GM23338 (cell line): ENCODE results near the gene RCOR3. TPM values are rescaled to one million over a fixed set of nuclear protein-coding genes. Genes with fewer than 3 reads are reported as not detected.
A peak's percentile ranks its signal among the peaks of the same experiment; 100 is the strongest.

Experiments
- ATAC-seq: fragments of 200-7000 bp; cut with Tn5 transposase; 3 replicates; pipeline ENCODE4 v1.9.1; 2020
- DNase-seq: peaks from one replicate; pipeline ENCODE4 v3.0.0-alpha.2; 2015; ENCODE audit warnings: low spot score
- H2AFZ ChIP-seq: fragments of 200-600 bp; sonication (generic); 2 replicates; pipeline ENCODE4 v1.8.0; 2016; ENCODE audit warnings: antibody characterized with exemption, mild to moderate bottlenecking, moderate library complexity
- H3F3A ChIP-seq: fragments of 200-600 bp; sonication (generic); replicated peaks from 2 replicates; pipeline ENCODE4 v1.8.0; 2017; ENCODE audit warnings: antibody characterized with exemption, mixed run types, low read depth
- H3K27ac ChIP-seq: fragments of 200-600 bp; sonication (generic); 2 replicates; pipeline ENCODE4 v1.6.1; 2016; ENCODE audit warnings: low read depth
- H3K27me3 ChIP-seq: fragments of 200-600 bp; sonication (generic); 2 replicates; pipeline ENCODE4 v1.8.0; 2016; ENCODE audit warnings: mild to moderate bottlenecking, mixed run types, moderate library complexity; ENCODE audit not compliant: insufficient read depth
- H3K36me3 ChIP-seq: fragments of 200-600 bp; sonication (generic); 2 replicates; pipeline ENCODE4 v1.8.0; 2016; ENCODE audit warnings: mild to moderate bottlenecking; ENCODE audit not compliant: insufficient read depth
- H3K4me1 ChIP-seq: fragments of 200-600 bp; sonication (generic); 2 replicates; pipeline ENCODE4 v1.8.0; 2016; ENCODE audit warnings: mild to moderate bottlenecking, moderate library complexity; ENCODE audit not compliant: insufficient read depth
- H3K4me2 ChIP-seq: fragments of 200-600 bp; sonication (generic); 2 replicates; pipeline ENCODE4 v1.7.1; 2017; ENCODE audit warnings: mixed run types
- H3K4me3 ChIP-seq: fragments of 200-600 bp; sonication (generic); 2 replicates; pipeline ENCODE4 v1.6.1; 2016; ENCODE audit warnings: mixed run types
- H3K79me2 ChIP-seq: fragments of 200-600 bp; sonication (generic); replicated peaks from 2 replicates; pipeline ENCODE4 v1.8.0; 2017; ENCODE audit warnings: mild to moderate bottlenecking; ENCODE audit not compliant: insufficient read depth
- H3K9me2 ChIP-seq: fragments of 200-600 bp; sonication (generic); 2 replicates; pipeline ENCODE4 v1.8.0; 2017; ENCODE audit not compliant: insufficient read depth
- H4K20me1 ChIP-seq: fragments of 200-600 bp; sonication (generic); replicated peaks from 2 replicates; pipeline ENCODE4 v1.8.0; 2017; ENCODE audit warnings: mild to moderate bottlenecking; ENCODE audit not compliant: insufficient read depth
- H3K27ac Mint-ChIP-seq: 2 replicates; pipeline ENCODE4 v1.8.0; 2020; ENCODE audit warnings: inconsistent platforms, mild to moderate bottlenecking, moderate library complexity, mixed read lengths
- H3K27me3 Mint-ChIP-seq: 3 replicates; pipeline ENCODE4 v1.8.0; 2022; ENCODE audit warnings: low read depth, mild to moderate bottlenecking, moderate library complexity, mixed read lengths, inconsistent platforms; ENCODE audit not compliant: insufficient read depth, poor library complexity
- H3K36me3 Mint-ChIP-seq: 3 replicates; pipeline ENCODE4 v1.8.0; 2021; ENCODE audit warnings: low read depth, mild to moderate bottlenecking, inconsistent platforms, moderate library complexity, mixed read lengths
- H3K4me1 Mint-ChIP-seq: 3 replicates; pipeline ENCODE4 v1.8.0; 2020; ENCODE audit warnings: mild to moderate bottlenecking, inconsistent platforms, mixed read lengths
- H3K4me3 Mint-ChIP-seq: 3 replicates; pipeline ENCODE4 v1.8.0; 2021; ENCODE audit warnings: moderate library complexity, mild to moderate bottlenecking, inconsistent platforms, mixed read lengths
- H3K9me3 Mint-ChIP-seq: 3 replicates; pipeline ENCODE4 v1.8.0; 2020; ENCODE audit warnings: moderate library complexity, mild to moderate bottlenecking, inconsistent platforms, mixed read lengths
- CREB1 ChIP-seq: fragments of 250-450 bp; sonication (Bioruptor Pico); IDR thresholded peaks from 2 replicates; pipeline ENCODE4 v1.5.0; 2020; ENCODE audit warnings: low read depth, mild to moderate bottlenecking, moderate library complexity
- EZH2 ChIP-seq: fragments of 200-600 bp; sonication (generic); IDR thresholded peaks from one replicate; pipeline ENCODE4 v1.8.0; 2017; ENCODE audit warnings: antibody characterized with exemption, mild to moderate bottlenecking, low read depth; ENCODE audit not compliant: unreplicated experiment
- EZH2phosphoT487 ChIP-seq: fragments of 200-600 bp; sonication (generic); IDR thresholded peaks from one replicate; pipeline ENCODE4 v1.8.1; 2018; ENCODE audit warnings: antibody characterized with exemption; ENCODE audit not compliant: unreplicated experiment
- JUNB ChIP-seq: IDR thresholded peaks from one replicate; pipeline ENCODE4 v1.6.1; 2016; ENCODE audit warnings: antibody characterized with exemption; ENCODE audit not compliant: unreplicated experiment
- NANOG ChIP-seq: IDR thresholded peaks from 2 replicates; pipeline ENCODE4 v1.6.1; 2016; ENCODE audit warnings: antibody characterized with exemption, borderline replicate concordance
- POLR2AphosphoS5 ChIP-seq: IDR thresholded peaks from 2 replicates; pipeline ENCODE4 v1.6.1; 2016; ENCODE audit warnings: antibody characterized with exemption, low read depth
- STAT1 ChIP-seq: IDR thresholded peaks from one replicate; pipeline ENCODE4 v1.6.1; 2016; ENCODE audit warnings: antibody characterized with exemption; ENCODE audit not compliant: unreplicated experiment
- ZNF114 ChIP-seq: fragments of 250-450 bp; sonication (Bioruptor Pico); IDR thresholded peaks from 2 replicates; pipeline ENCODE4 v1.5.0; 2020; ENCODE audit warnings: mild to moderate bottlenecking, moderate library complexity
- ZNF331 ChIP-seq: fragments of 250-450 bp; sonication (Bioruptor Pico); IDR thresholded peaks from 2 replicates; pipeline ENCODE4 v1.5.0; 2020; ENCODE audit warnings: low read depth, mild to moderate bottlenecking, moderate library complexity
- polyA plus RNA-seq: library from polyadenylated mRNA; unstranded; fragments of >200 nt; fragmentation: Nextera tagmentation; extraction: Ambion mirVana; gene quantifications from 2 replicates; pipeline ENCODE4 v1.2.1, GENCODE V29; 2016
- total RNA-seq: library from RNA; depleted of rRNA; stranded (reverse); fragments of >200 nt; shearing (Covaris generic); gene quantifications from 2 replicates; pipeline ENCODE4 v1.2.3, GENCODE V29; 2014
- TF ChIP-seq, protein P1 (sequence below), 2 experiments: fragments of 200-600 bp in 1 of 2; sonication (generic) in 1 of 2; conservative IDR thresholded peaks; 2 replicates each; pipeline versions ENCODE4 v1.5.1 to v1.6.1; 2016 to 2017; ENCODE audit warnings: antibody characterized with exemption in 2 of 2, low read depth in 2 of 2, mild to moderate bottlenecking in 2 of 2, moderate library complexity in 1 of 2
- TF ChIP-seq, protein P2 (sequence below): IDR thresholded peaks from one replicate; pipeline ENCODE4 v1.6.1; 2018; ENCODE audit warnings: antibody characterized with exemption; ENCODE audit not compliant: unreplicated experiment

RCOR3 gene
- total and polyA plus RNA-seq, 2 experiments from 2014 or later, result 19.4 to 26.2 TPM

DNA sequence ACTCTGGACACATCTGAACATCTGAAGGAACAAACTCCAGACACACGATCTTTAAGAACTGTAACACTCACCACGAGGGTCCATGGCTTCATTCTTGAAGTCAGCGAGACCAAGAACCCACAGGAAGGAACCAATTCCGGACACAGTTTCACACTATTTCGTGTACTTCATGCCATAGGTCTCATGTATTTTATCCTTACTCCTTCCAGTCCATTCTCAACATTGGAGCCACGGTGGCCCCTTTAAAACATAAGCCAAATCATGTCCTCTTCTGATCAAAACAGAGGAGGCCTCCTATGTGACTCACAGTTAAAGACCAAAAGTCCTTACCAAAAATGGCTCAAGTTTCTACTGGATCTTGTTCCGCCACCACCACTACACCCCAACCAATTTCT, 29.8 kb upstream of the RCOR3 start:
- no peak for TF ChIP-seq POLR2AphosphoS5
- no peaks in the 10 kb centered on the region for H3K36me3 ChIP-seq
- no peak overlapping the region for H3K4me3 Mint-ChIP-seq
- no peaks in the 10 kb centered on the region for H3F3A ChIP-seq
- no peak overlapping the region for H3K4me2 ChIP-seq
- peaks cover 7% of the 10 kb centered on the region; the same call in 1 of the 2 replicates for H3K4me1 ChIP-seq
- H2AFZ ChIP-seq, result 0 out of 2 replicates have a peak overlapping the region, but pooled peaks have one; percentile 14
- H3K27ac Mint-ChIP-seq, result no peak overlapping the region
- no peaks in the 10 kb centered on the region; the same call in 2 of the 3 replicates for H3K9me3 Mint-ChIP-seq
- peaks cover 3% of the 10 kb centered on the region for H3K27me3 Mint-ChIP-seq
- H3K4me3 ChIP-seq, result no peak overlapping the region
- ATAC-seq, result no peak
- no peaks in the 10 kb centered on the region for H3K79me2 ChIP-seq
- H3K9me2 ChIP-seq, result no peaks in the 10 kb centered on the region
- no peaks in the 10 kb centered on the region for H3K27me3 ChIP-seq
- H3K27ac ChIP-seq, result no peak overlapping the region
- no peaks in the 10 kb centered on the region for H4K20me1 ChIP-seq
- H3K4me1 Mint-ChIP-seq, result no peaks in the 10 kb centered on the region; the same call in 1 of the 3 replicates
- no peaks in the 10 kb centered on the region for H3K36me3 Mint-ChIP-seq
- DNase-seq, result no peak

DNA sequence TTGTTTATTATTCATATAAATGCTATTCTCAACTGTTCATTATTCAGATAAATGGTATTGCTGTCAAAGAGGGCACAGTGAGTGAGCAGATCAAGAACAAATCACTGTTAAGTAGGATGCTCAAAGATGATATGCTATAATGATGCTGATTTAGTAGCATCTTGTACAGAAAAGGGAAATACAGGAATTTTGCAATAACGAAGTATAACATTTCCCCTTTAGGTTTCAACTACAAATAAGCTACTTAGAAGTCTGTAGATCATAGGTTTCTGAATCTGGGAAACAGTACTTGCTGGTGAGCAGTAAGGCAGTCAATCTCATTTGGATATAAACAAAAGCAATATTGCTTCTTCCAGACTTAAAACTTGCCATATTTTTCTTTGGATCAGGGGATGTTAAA, 27.3 kb upstream of the RCOR3 start:
- ATAC-seq (no peak), DNase-seq (no peak)
- Mint-ChIP-seq H3K9me3 (no peaks in the 10 kb centered on the region; the same call in 2 of the 3 replicates), H3K27ac (no peak overlapping the region), H3K4me3 (no peak overlapping the region), H3K4me1 (no peaks in the 10 kb centered on the region; the same call in 1 of the 3 replicates), H3K27me3 (peaks cover 3% of the 10 kb centered on the region), H3K36me3 (no peaks in the 10 kb centered on the region)
- no peak overlapping the region for H3K4me2 ChIP-seq
- no peak overlapping the region for H3K27ac ChIP-seq
- H3K79me2 ChIP-seq, result no peaks in the 10 kb centered on the region
- H2AFZ ChIP-seq, result no peak overlapping the region
- no peaks in the 10 kb centered on the region for H3F3A ChIP-seq
- H4K20me1 ChIP-seq, result no peaks in the 10 kb centered on the region
- TF ChIP-seq POLR2AphosphoS5 (no peak), ZNF331 (CRISPR knock-in tag) (no peak), CREB1 (CRISPR knock-in tag) (no peak)
- TF ChIP-seq, protein P1, sequence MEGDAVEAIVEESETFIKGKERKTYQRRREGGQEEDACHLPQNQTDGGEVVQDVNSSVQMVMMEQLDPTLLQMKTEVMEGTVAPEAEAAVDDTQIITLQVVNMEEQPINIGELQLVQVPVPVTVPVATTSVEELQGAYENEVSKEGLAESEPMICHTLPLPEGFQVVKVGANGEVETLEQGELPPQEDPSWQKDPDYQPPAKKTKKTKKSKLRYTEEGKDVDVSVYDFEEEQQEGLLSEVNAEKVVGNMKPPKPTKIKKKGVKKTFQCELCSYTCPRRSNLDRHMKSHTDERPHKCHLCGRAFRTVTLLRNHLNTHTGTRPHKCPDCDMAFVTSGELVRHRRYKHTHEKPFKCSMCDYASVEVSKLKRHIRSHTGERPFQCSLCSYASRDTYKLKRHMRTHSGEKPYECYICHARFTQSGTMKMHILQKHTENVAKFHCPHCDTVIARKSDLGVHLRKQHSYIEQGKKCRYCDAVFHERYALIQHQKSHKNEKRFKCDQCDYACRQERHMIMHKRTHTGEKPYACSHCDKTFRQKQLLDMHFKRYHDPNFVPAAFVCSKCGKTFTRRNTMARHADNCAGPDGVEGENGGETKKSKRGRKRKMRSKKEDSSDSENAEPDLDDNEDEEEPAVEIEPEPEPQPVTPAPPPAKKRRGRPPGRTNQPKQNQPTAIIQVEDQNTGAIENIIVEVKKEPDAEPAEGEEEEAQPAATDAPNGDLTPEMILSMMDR (conservative IDR thresholded peaks at IDR 0.05; ENCODE audit: low read depth in 2 of 2), result no peak
- H3K36me3 ChIP-seq, result no peaks in the 10 kb centered on the region
- H3K4me1 ChIP-seq, result peaks cover 7% of the 10 kb centered on the region; the same call in 1 of the 2 replicates
- H3K27me3 ChIP-seq, result no peaks in the 10 kb centered on the region
- H3K9me2 ChIP-seq, result no peaks in the 10 kb centered on the region
- no peak overlapping the region for H3K4me3 ChIP-seq

DNA sequence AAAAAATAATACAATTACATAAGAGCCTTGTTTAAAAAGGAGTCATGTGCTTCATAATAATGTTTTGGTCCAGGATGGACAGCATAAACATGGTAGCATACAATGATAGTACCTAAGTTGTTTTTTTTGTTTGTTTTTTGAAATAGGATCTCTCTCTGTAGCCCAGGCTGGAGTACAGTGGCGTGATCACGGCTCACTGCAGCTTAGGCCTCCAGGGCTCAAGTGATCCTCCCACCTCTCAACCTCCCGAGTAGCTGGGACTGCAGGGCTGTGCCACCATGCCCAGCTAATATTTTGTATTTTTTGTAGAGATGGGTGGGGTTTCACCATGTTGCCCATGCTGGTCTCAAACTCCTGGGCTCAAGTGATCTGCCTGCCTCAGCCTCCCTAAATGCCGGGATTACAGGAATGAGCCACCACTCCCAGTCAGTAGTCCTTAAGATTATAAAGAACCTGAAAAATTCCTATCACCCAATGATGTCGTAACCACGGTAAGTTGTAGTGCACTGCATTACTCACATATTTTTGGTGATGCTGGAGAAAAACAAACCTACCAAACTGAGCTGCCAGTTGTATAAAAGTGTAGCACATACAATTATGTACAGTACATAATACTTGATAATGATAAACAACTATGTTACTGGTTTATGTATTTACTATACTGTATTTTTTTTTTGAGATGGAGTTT, 22.4 kb upstream of the RCOR3 start:
- DNase-seq, result no peak
- Histone ChIP-seq H3K9me2 (0 out of 2 replicates have a peak, but pooled peaks cover 3% of the 10 kb centered on the region), H2AFZ (0 out of 2 replicates have a peak overlapping the region, but pooled peaks have one; percentile 32), H3K4me3 (no peak overlapping the region), H3K4me1 (peaks cover 4% of the 10 kb centered on the region; the same call in 1 of the 2 replicates), H3K4me2 (no peak overlapping the region), H3K36me3 (no peaks in the 10 kb centered on the region), H3K79me2 (no peaks in the 10 kb centered on the region), H3F3A (no peaks in the 10 kb centered on the region), H3K27ac (no peak overlapping the region), H3K27me3 (no peaks in the 10 kb centered on the region), H4K20me1 (no peaks in the 10 kb centered on the region)
- H3K4me3 Mint-ChIP-seq, result no peak overlapping the region
- H3K27me3 Mint-ChIP-seq, result no peaks in the 10 kb centered on the region
- H3K4me1 Mint-ChIP-seq, result no peaks in the 10 kb centered on the region; the same call in 2 of the 3 replicates
- no peak for ATAC-seq
- no peak overlapping the region for H3K27ac Mint-ChIP-seq
- H3K36me3 Mint-ChIP-seq, result no peaks in the 10 kb centered on the region
- no peaks in the 10 kb centered on the region for H3K9me3 Mint-ChIP-seq
- TF ChIP-seq, protein P2, sequence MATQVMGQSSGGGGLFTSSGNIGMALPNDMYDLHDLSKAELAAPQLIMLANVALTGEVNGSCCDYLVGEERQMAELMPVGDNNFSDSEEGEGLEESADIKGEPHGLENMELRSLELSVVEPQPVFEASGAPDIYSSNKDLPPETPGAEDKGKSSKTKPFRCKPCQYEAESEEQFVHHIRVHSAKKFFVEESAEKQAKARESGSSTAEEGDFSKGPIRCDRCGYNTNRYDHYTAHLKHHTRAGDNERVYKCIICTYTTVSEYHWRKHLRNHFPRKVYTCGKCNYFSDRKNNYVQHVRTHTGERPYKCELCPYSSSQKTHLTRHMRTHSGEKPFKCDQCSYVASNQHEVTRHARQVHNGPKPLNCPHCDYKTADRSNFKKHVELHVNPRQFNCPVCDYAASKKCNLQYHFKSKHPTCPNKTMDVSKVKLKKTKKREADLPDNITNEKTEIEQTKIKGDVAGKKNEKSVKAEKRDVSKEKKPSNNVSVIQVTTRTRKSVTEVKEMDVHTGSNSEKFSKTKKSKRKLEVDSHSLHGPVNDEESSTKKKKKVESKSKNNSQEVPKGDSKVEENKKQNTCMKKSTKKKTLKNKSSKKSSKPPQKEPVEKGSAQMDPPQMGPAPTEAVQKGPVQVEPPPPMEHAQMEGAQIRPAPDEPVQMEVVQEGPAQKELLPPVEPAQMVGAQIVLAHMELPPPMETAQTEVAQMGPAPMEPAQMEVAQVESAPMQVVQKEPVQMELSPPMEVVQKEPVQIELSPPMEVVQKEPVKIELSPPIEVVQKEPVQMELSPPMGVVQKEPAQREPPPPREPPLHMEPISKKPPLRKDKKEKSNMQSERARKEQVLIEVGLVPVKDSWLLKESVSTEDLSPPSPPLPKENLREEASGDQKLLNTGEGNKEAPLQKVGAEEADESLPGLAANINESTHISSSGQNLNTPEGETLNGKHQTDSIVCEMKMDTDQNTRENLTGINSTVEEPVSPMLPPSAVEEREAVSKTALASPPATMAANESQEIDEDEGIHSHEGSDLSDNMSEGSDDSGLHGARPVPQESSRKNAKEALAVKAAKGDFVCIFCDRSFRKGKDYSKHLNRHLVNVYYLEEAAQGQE, result no peak
- TF ChIP-seq POLR2AphosphoS5 (no peak), ZNF114 (CRISPR knock-in tag) (no peak), EZH2phosphoT487 (no peak), EZH2 (no peak), JUNB (no peak), ZNF331 (CRISPR knock-in tag) (no peak), NANOG (no peak), STAT1 (no peak), CREB1 (CRISPR knock-in tag) (no peak)
- TF ChIP-seq, protein P1 (conservative IDR thresholded peaks at IDR 0.05; ENCODE audit: low read depth in 2 of 2), result no peak
